Measurements from ENCODE around the gene AHI1.
A peak's percentile ranks its signal among the peaks of the same experiment; 100 is the strongest.

The AHI1 gene

GRCh38 chr6:135304883-135305282 is 192.7 kb downstream of the AHI1 start:
- DNase-seq (ENCODE audit: low read depth), result no peak
- TF ChIP-seq, protein P1, sequence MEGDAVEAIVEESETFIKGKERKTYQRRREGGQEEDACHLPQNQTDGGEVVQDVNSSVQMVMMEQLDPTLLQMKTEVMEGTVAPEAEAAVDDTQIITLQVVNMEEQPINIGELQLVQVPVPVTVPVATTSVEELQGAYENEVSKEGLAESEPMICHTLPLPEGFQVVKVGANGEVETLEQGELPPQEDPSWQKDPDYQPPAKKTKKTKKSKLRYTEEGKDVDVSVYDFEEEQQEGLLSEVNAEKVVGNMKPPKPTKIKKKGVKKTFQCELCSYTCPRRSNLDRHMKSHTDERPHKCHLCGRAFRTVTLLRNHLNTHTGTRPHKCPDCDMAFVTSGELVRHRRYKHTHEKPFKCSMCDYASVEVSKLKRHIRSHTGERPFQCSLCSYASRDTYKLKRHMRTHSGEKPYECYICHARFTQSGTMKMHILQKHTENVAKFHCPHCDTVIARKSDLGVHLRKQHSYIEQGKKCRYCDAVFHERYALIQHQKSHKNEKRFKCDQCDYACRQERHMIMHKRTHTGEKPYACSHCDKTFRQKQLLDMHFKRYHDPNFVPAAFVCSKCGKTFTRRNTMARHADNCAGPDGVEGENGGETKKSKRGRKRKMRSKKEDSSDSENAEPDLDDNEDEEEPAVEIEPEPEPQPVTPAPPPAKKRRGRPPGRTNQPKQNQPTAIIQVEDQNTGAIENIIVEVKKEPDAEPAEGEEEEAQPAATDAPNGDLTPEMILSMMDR (conservative IDR thresholded peaks at IDR 0.05; ENCODE audit: control insufficient read depth, insufficient read depth, low read depth, low read length), result no peak
- no peak overlapping the region for H3K4me3 ChIP-seq (ENCODE audit: control insufficient read depth, low read depth, low read length)

- TF ChIP-seq, protein P1 (conservative IDR thresholded peaks at IDR 0.05; ENCODE audit: control insufficient read depth, insufficient read depth, low read depth, low read length), result no peak
- no peak for DNase-seq (ENCODE audit: low read depth)
- H3K4me3 ChIP-seq (ENCODE audit: control insufficient read depth, low read depth, low read length), result no peak overlapping the region
Observed at GRCh38 chr6:135301304-135301703, 196.2 kb downstream of the AHI1 start.

- TF ChIP-seq, protein P1 (conservative IDR thresholded peaks at IDR 0.05; ENCODE audit: control insufficient read depth, insufficient read depth, low read depth, low read length), result no peak
- H3K4me3 ChIP-seq (ENCODE audit: control insufficient read depth, low read depth, low read length), result no peak overlapping the region
- peak; percentile 21 for DNase-seq (ENCODE audit: low read depth)
Observed at GRCh38 chr6:135300576-135300975, 197.0 kb downstream of the AHI1 start.

DNA sequence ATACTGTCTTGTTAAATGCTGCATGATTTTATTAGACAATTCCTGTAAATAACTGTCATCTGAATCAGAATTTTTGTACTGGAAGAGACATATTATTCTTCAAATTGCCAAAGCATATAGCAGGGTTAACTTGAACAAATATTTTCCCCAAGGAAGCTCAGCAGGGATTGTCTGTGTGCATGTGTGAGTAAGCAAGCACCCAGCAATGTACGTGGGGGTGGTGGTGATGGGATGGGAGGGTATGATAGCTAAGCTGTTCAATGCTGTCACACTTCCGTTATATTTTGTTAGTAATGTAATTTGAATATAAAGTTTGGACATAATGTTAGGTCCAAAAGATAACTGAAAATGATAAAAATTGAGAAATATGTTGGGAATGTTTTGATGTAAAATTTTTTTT is 198.3 kb downstream of the AHI1 start:
- DNase-seq (ENCODE audit: low read depth), result peak; percentile 51
- TF ChIP-seq, protein P1 (conservative IDR thresholded peaks at IDR 0.05; ENCODE audit: control insufficient read depth, insufficient read depth, low read depth, low read length), result no peak
- H3K4me3 ChIP-seq (ENCODE audit: control insufficient read depth, low read depth, low read length), result no peak overlapping the region

GRCh38 chr6:135298455-135298854 is 199.1 kb downstream of the AHI1 start:
- TF ChIP-seq, protein P1 (conservative IDR thresholded peaks at IDR 0.05; ENCODE audit: control insufficient read depth, insufficient read depth, low read depth, low read length), result no peak
- H3K4me3 ChIP-seq (ENCODE audit: control insufficient read depth, low read depth, low read length), result no peak overlapping the region
- no peak for DNase-seq (ENCODE audit: low read depth)

DNA sequence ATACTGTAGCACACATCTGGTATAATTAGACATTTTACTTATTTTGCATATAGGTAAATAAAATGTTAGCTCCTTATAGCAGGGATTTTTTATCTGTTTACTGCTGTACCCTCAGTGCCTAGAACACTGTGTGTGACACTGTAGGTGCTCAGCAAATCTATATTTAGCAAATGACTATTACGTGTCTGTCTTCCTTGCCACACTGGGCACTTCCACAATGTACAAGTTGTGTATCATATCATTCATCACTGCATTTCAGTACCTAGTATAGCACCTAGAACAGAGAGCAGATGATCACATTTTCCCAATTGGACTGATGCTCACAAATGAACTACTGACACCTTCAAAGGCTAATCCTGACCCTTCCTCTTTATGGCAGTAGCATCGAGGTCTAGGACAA is 200.8 kb downstream of the AHI1 start:
- TF ChIP-seq, protein P1 (conservative IDR thresholded peaks at IDR 0.05; ENCODE audit: control insufficient read depth, insufficient read depth, low read depth, low read length), result no peak
- no peak for DNase-seq (ENCODE audit: low read depth)
- no peak overlapping the region for H3K4me3 ChIP-seq (ENCODE audit: control insufficient read depth, low read depth, low read length)

DNA sequence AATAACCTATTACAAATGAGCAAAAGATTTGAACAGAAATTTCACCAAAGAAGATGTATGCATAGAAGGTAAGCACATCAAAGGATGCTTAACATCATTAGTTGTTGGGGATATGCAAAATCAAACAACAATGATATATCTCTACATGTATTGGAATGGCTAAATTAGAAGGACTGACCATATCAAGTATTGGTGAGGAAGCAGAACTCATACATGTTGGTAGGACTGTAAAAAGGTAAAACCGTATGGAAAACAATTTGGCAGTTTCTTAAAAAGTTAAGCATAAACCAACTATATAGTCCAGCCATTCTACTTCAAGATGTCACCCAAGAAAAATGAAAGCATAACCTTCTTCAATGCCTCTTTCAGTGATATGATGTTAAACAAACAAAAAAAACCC is 202.5 kb downstream of the AHI1 start:
- H3K4me3 ChIP-seq (ENCODE audit: control insufficient read depth, low read depth, low read length), result no peak overlapping the region
- TF ChIP-seq, protein P1 (conservative IDR thresholded peaks at IDR 0.05; ENCODE audit: control insufficient read depth, insufficient read depth, low read depth, low read length), result no peak
- no peak for DNase-seq (ENCODE audit: low read depth)
